DMS79 (cell line): ENCODE results near the gene GET4.
"Not testable (repeated sequence)": the region's sequence is repeated elsewhere in the genome, so short reads cannot be mapped to it uniquely, and the experiment has no call there.

ENCODE experiments used
- DNase-seq: peaks from one replicate; lab custom pipeline; 2025; lab: John Stamatoyannopoulos, UW

GET4 gene

GRCh38 chr7:900331-901040, 24.1 kb downstream of the GET4 start:
- no peak for DNase-seq

GRCh38 chr7:901041-901387, 24.7 kb downstream of the GET4 start:
- no peak for DNase-seq

- DNase-seq = no peak
Measured at GRCh38 chr7:901388-902154, 25.2 kb downstream of the GET4 start.

GRCh38 chr7:902996-903395, 26.6 kb downstream of the GET4 start:
- no peak for DNase-seq

- DNase-seq = no peak
Measured at GRCh38 chr7:903921-904755, 27.8 kb downstream of the GET4 start.

- no peak for DNase-seq
Measured at GRCh38 chr7:904847-905246, 28.5 kb downstream of the GET4 start.

- no peak for DNase-seq
Measured at GRCh38 chr7:906776-907157, 30.4 kb downstream of the GET4 start.

- no peak for DNase-seq
Measured at GRCh38 chr7:907158-907980, 31.0 kb downstream of the GET4 start.

GRCh38 chr7:908159-908581, 31.8 kb downstream of the GET4 start:
- no peak for DNase-seq

- DNase-seq = not testable (repeated sequence)
Measured at GRCh38 chr7:908591-909357, 32.4 kb downstream of the GET4 start.

- no peak for DNase-seq
Measured at GRCh38 chr7:909358-910329, 33.3 kb downstream of the GET4 start.

GRCh38 chr7:910441-910861, 34.1 kb downstream of the GET4 start:
- DNase-seq = no peak

- no peak for DNase-seq
Measured at GRCh38 chr7:910931-911431, 34.6 kb downstream of the GET4 start.

GRCh38 chr7:911791-912480, 35.6 kb downstream of the GET4 start:
- DNase-seq = no peak

GRCh38 chr7:913736-914520, 37.6 kb downstream of the GET4 start:
- DNase-seq = peak; percentile 9

GRCh38 chr7:914521-915194, 38.3 kb downstream of the GET4 start:
- DNase-seq = no peak
